HCT116 (cell line): ENCODE data around the gene FOXD4L5.
"Not testable (repeated sequence)": the region's sequence is repeated elsewhere in the genome, so short reads cannot be mapped to it uniquely, and the experiment has no call there.

ENCODE experiments used
- EGR1 ChIP-seq: IDR thresholded peaks from 2 replicates; pipeline ENCODE4 v1.6.1; 2012; ENCODE audit warnings: low read depth
- EZH2 ChIP-seq: fragments of 200-600 bp; sonication (generic); IDR thresholded peaks from 2 replicates; pipeline ENCODE4 v1.6.1; 2017; ENCODE audit warnings: antibody characterized with exemption, mixed run types
- RAD21 ChIP-seq: IDR thresholded peaks from 2 replicates; pipeline ENCODE4 v1.6.1; 2012; ENCODE audit warnings: low read depth, mild to moderate bottlenecking
- SIN3A ChIP-seq: IDR thresholded peaks from 2 replicates; pipeline ENCODE4 v1.6.1; 2012; ENCODE audit warnings: low read depth
- YY1 ChIP-seq: IDR thresholded peaks from 2 replicates; pipeline ENCODE4 v1.6.1; 2011; ENCODE audit warnings: low read length, low read depth, moderate library complexity, mild to moderate bottlenecking; ENCODE audit not compliant: insufficient replicate concordance; ENCODE audit errors: extremely low read depth
- ZFX ChIP-seq: fragments of 450-650 bp; IDR thresholded peaks from 2 replicates; pipeline ENCODE4 v1.6.1; 2017
- TF ChIP-seq, protein P1 (sequence below), 3 experiments: fragments of 200-600 bp in 1 of 3; sonication (generic) in 1 of 3; IDR thresholded peaks in 2 of 3; conservative IDR thresholded peaks in 1 of 3; 2 replicates each; pipeline ENCODE4 v1.5.1; 2012 to 2017; ENCODE audit warnings: low read depth in 2 of 3, low read length in 2 of 3, antibody characterized with exemption in 1 of 3, borderline replicate concordance in 1 of 3, control low read depth in 1 of 3, mild to moderate bottlenecking in 1 of 3, mixed read lengths in 1 of 3, mixed run types in 1 of 3, moderate library complexity in 1 of 3; ENCODE audit not compliant: insufficient read depth in 1 of 3
- TF ChIP-seq, protein P2 (sequence below): IDR thresholded peaks from 2 replicates; pipeline ENCODE4 v1.6.1; 2012; ENCODE audit warnings: low read depth
- TF ChIP-seq, protein P3 (sequence below): IDR thresholded peaks from 2 replicates; pipeline ENCODE4 v1.6.1; 2012

DNA sequence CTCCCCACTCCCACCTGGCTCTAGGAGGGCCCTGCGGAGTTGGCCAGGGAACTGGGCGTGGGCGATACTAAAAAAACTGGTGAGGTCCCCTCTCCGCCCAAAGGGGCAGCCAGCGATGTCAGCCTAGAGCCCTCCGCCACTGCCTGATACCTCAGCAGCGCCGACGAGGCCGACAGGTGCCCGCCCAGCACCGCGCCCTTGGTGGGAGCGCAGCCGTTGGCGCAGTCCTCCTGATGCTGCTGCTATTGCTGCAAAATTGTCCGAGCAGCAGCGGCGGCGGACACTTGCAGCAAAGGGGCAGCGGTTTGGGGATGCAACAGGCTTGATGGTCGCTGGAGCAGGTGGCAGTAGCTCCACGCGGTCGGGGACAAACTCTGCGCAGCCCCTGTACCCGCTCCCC lies 2.0 kb downstream of the FOXD4L5 start:
- TF ChIP-seq, protein P1, sequence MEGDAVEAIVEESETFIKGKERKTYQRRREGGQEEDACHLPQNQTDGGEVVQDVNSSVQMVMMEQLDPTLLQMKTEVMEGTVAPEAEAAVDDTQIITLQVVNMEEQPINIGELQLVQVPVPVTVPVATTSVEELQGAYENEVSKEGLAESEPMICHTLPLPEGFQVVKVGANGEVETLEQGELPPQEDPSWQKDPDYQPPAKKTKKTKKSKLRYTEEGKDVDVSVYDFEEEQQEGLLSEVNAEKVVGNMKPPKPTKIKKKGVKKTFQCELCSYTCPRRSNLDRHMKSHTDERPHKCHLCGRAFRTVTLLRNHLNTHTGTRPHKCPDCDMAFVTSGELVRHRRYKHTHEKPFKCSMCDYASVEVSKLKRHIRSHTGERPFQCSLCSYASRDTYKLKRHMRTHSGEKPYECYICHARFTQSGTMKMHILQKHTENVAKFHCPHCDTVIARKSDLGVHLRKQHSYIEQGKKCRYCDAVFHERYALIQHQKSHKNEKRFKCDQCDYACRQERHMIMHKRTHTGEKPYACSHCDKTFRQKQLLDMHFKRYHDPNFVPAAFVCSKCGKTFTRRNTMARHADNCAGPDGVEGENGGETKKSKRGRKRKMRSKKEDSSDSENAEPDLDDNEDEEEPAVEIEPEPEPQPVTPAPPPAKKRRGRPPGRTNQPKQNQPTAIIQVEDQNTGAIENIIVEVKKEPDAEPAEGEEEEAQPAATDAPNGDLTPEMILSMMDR (IDR thresholded peaks at IDR 0.05 in 2 of 3, conservative IDR thresholded peaks at IDR 0.05 in 1 of 3; ENCODE audit: borderline replicate concordance in 1 of 3, insufficient read depth in 1 of 3, low read depth in 2 of 3, low read length in 2 of 3) = not testable (repeated sequence)
- not testable (repeated sequence) for TF ChIP-seq YY1, SIN3A, EGR1, EZH2, ZFX, RAD21
- TF ChIP-seq, protein P2, sequence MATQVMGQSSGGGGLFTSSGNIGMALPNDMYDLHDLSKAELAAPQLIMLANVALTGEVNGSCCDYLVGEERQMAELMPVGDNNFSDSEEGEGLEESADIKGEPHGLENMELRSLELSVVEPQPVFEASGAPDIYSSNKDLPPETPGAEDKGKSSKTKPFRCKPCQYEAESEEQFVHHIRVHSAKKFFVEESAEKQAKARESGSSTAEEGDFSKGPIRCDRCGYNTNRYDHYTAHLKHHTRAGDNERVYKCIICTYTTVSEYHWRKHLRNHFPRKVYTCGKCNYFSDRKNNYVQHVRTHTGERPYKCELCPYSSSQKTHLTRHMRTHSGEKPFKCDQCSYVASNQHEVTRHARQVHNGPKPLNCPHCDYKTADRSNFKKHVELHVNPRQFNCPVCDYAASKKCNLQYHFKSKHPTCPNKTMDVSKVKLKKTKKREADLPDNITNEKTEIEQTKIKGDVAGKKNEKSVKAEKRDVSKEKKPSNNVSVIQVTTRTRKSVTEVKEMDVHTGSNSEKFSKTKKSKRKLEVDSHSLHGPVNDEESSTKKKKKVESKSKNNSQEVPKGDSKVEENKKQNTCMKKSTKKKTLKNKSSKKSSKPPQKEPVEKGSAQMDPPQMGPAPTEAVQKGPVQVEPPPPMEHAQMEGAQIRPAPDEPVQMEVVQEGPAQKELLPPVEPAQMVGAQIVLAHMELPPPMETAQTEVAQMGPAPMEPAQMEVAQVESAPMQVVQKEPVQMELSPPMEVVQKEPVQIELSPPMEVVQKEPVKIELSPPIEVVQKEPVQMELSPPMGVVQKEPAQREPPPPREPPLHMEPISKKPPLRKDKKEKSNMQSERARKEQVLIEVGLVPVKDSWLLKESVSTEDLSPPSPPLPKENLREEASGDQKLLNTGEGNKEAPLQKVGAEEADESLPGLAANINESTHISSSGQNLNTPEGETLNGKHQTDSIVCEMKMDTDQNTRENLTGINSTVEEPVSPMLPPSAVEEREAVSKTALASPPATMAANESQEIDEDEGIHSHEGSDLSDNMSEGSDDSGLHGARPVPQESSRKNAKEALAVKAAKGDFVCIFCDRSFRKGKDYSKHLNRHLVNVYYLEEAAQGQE = not testable (repeated sequence)
- TF ChIP-seq, protein P3, sequence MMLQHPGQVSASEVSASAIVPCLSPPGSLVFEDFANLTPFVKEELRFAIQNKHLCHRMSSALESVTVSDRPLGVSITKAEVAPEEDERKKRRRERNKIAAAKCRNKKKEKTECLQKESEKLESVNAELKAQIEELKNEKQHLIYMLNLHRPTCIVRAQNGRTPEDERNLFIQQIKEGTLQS = not testable (repeated sequence)
